Suppressor macrophage treated with lipopolysaccharide for 4 hours (primary cell): ENCODE data around the gene ADGRL4.
"Not testable (repeated sequence)": the region's sequence is repeated elsewhere in the genome, so short reads cannot be mapped to it uniquely, and the experiment has no call there.

Experiments used
- DNase-seq: peaks from one replicate; pipeline ENCODE4 v3.0.0-alpha.2; 2020

ADGRL4 gene

GRCh38 chr1:78916986-78917385, 89.5 kb downstream of the ADGRL4 start:
- DNase-seq, result no peak

GRCh38 chr1:78913950-78914349, 92.6 kb downstream of the ADGRL4 start:
- DNase-seq, result no peak

GRCh38 chr1:78911956-78912880, 94.3 kb downstream of the ADGRL4 start:
- peak; percentile 41 for DNase-seq

GRCh38 chr1:78902641-78903040, 103.9 kb downstream of the ADGRL4 start:
- no peak for DNase-seq

GRCh38 chr1:78894811-78895210, 111.7 kb downstream of the ADGRL4 start:
- no peak for DNase-seq

GRCh38 chr1:78892260-78892840, 114.2 kb downstream of the ADGRL4 start:
- DNase-seq, result no peak

GRCh38 chr1:78887458-78887857, 119.1 kb downstream of the ADGRL4 start:
- no peak for DNase-seq

- peak; percentile 6 for DNase-seq
Measured at GRCh38 chr1:78884685-78885452, 121.7 kb downstream of the ADGRL4 start.

GRCh38 chr1:78880223-78880622, 126.3 kb downstream of the ADGRL4 start:
- DNase-seq, result no peak

GRCh38 chr1:78875986-78876385, 130.5 kb downstream of the ADGRL4 start:
- not testable (repeated sequence) for DNase-seq

- not testable (repeated sequence) for DNase-seq
Measured at GRCh38 chr1:78872801-78873200, 133.7 kb downstream of the ADGRL4 start.

GRCh38 chr1:78871249-78871648, 135.3 kb downstream of the ADGRL4 start:
- no peak for DNase-seq

- no peak for DNase-seq
Measured at GRCh38 chr1:78869136-78869535, 137.4 kb downstream of the ADGRL4 start.

- no peak for DNase-seq
Measured at GRCh38 chr1:78864175-78864574, 142.4 kb downstream of the ADGRL4 start.

GRCh38 chr1:78856096-78856495, 150.4 kb downstream of the ADGRL4 start:
- DNase-seq, result no peak

- no peak for DNase-seq
Measured at GRCh38 chr1:78855258-78855657, 151.3 kb downstream of the ADGRL4 start.

- no peak for DNase-seq
Measured at GRCh38 chr1:78854556-78854955, 152.0 kb downstream of the ADGRL4 start.

- no peak for DNase-seq
Measured at GRCh38 chr1:78843546-78843945, 163.0 kb downstream of the ADGRL4 start.

GRCh38 chr1:78843111-78843510, 163.4 kb downstream of the ADGRL4 start:
- DNase-seq, result no peak

- DNase-seq, result no peak
Measured at GRCh38 chr1:78840453-78841271, 165.9 kb downstream of the ADGRL4 start.
